HepG2 (cell line): Measurements from ENCODE around the gene NCAPD2. TPM values are rescaled to one million over a fixed set of nuclear protein-coding genes. Genes with fewer than 3 reads are reported as not detected.

ENCODE experiments used
- BORCS8-MEF2B ChIP-seq: sonication (generic); formaldehyde crosslinking; IDR thresholded peaks from 2 replicates; pipeline ENCODE4 v1.8.0; 2022; ENCODE audit warnings: mild to moderate bottlenecking, missing genetic modification reagents
- ESRRA ChIP-seq: sonication (generic); formaldehyde crosslinking; IDR thresholded peaks from 2 replicates; pipeline ENCODE4 v1.5.1; 2020; ENCODE audit warnings: mild to moderate bottlenecking, low read depth, missing genetic modification reagents
- ETV6 ChIP-seq: sonication (generic); formaldehyde crosslinking; conservative IDR thresholded peaks from 2 replicates; pipeline ENCODE4 v1.4.0; 2020; ENCODE audit warnings: missing genetic modification reagents
- FOXK2 ChIP-seq: fragments of 450-650 bp; IDR thresholded peaks from 2 replicates; pipeline ENCODE4 v1.6.1; 2016
- HNF4G ChIP-seq, 2 experiments: sonication (generic) in 1 of 2; formaldehyde crosslinking in 1 of 2; IDR thresholded peaks; 2 replicates each; pipeline versions ENCODE4 v1.4.0 to v1.6.1; 2011 to 2020; ENCODE audit warnings: borderline replicate concordance in 2 of 2, low read depth in 2 of 2, mild to moderate bottlenecking in 2 of 2, low read length in 1 of 2, missing genetic modification reagents in 1 of 2, moderate library complexity in 1 of 2
- IKZF1 ChIP-seq: fragments of 450-650 bp; IDR thresholded peaks from 2 replicates; pipeline ENCODE4 v1.7.1; 2016
- KAT2B ChIP-seq: fragments of 150-350 bp; IDR thresholded peaks from 2 replicates; pipeline ENCODE4 v1.6.1; 2014; ENCODE audit warnings: low read depth, low read length, borderline replicate concordance
- KDM3A ChIP-seq: IDR thresholded peaks from 2 replicates; pipeline ENCODE4 v1.6.1; 2018; ENCODE audit warnings: low read depth, missing compliant biosample characterization
- MTF1 ChIP-seq: sonication (generic); formaldehyde crosslinking; IDR thresholded peaks from 2 replicates; pipeline ENCODE4 v1.5.0; 2020; ENCODE audit warnings: missing genetic modification reagents
- PHF20 ChIP-seq: sonication (generic); formaldehyde crosslinking; IDR thresholded peaks from 2 replicates; pipeline ENCODE4 v1.5.0; 2020; ENCODE audit warnings: mild to moderate bottlenecking, missing genetic modification reagents
- RBFOX2 ChIP-seq: fragments of 200-400 bp; formaldehyde crosslinking; IDR thresholded peaks from 2 replicates; pipeline ENCODE4 v1.6.1; 2017; ENCODE audit warnings: low read depth, mild to moderate bottlenecking, low read length
- RFX5 ChIP-seq: IDR thresholded peaks from 2 replicates; pipeline ENCODE4 v1.6.1; 2011; ENCODE audit warnings: low read depth, low read length, improper control_type of control experiment
- SIX1 ChIP-seq: sonication (generic); formaldehyde crosslinking; IDR thresholded peaks from 2 replicates; pipeline ENCODE4 v1.4.0; 2020; ENCODE audit warnings: missing genetic modification reagents, borderline replicate concordance
- SNRNP70 ChIP-seq: fragments of 200-400 bp; formaldehyde crosslinking; IDR thresholded peaks from 2 replicates; pipeline ENCODE4 v1.6.1; 2017; ENCODE audit warnings: mild to moderate bottlenecking, low read depth, low read length, moderate library complexity
- TAF15 ChIP-seq: fragments of 200-400 bp; formaldehyde crosslinking; IDR thresholded peaks from one replicate; pipeline ENCODE4 v1.6.1; 2018; ENCODE audit warnings: mild to moderate bottlenecking, low read depth, low read length; ENCODE audit not compliant: poor library complexity, severe bottlenecking
- ZBTB20 ChIP-seq: sonication (generic); formaldehyde crosslinking; IDR thresholded peaks from 2 replicates; pipeline ENCODE4 v1.8.1; 2023; ENCODE audit warnings: missing genetic modification reagents, low read depth, mild to moderate bottlenecking, borderline replicate concordance
- ZFP41 ChIP-seq: sonication (generic); formaldehyde crosslinking; IDR thresholded peaks from 2 replicates; pipeline ENCODE4 v1.4.0; 2020; ENCODE audit warnings: mild to moderate bottlenecking, missing genetic modification reagents, borderline replicate concordance
- ZMAT5 ChIP-seq: sonication (generic); formaldehyde crosslinking; IDR thresholded peaks from 2 replicates; pipeline ENCODE4 v1.5.0; 2020; ENCODE audit warnings: mild to moderate bottlenecking, low read depth, missing genetic modification reagents, borderline replicate concordance
- ZNF333 ChIP-seq: sonication (generic); formaldehyde crosslinking; IDR thresholded peaks from 2 replicates; pipeline ENCODE4 v1.4.0; 2020; ENCODE audit warnings: mild to moderate bottlenecking, missing genetic modification reagents, borderline replicate concordance
- ZNF33B ChIP-seq: sonication (generic); formaldehyde crosslinking; IDR thresholded peaks from 2 replicates; pipeline ENCODE4 v1.5.1; 2020; ENCODE audit warnings: mild to moderate bottlenecking, missing genetic modification reagents
- ZNF343 ChIP-seq: sonication (generic); formaldehyde crosslinking; IDR thresholded peaks from 2 replicates; pipeline ENCODE4 v1.4.0; 2020; ENCODE audit warnings: mild to moderate bottlenecking, missing genetic modification reagents
- ZSCAN31 ChIP-seq: sonication (generic); formaldehyde crosslinking; IDR thresholded peaks from 2 replicates; pipeline ENCODE4 v1.5.0; 2020; ENCODE audit warnings: low read depth, mild to moderate bottlenecking, missing genetic modification reagents
- polyA plus RNA-seq, 8 experiments: library from polyadenylated mRNA; depleted of rRNA in 3 of 8; stranded (reverse) in 7 of 8; unstranded in 1 of 8; fragments of >200 nt; fragmentation: Illumina TruSeq in 4 of 8; extraction: Trizol in 4 of 8; gene quantifications; 2 replicates each; pipeline versions ENCODE4 v1.2.1 to v1.2.3, GENCODE V29; 2011 to 2016; ENCODE audit warnings: low read depth in 4 of 8, missing spikeins in 1 of 8, mixed read lengths in 1 of 8; ENCODE audit not compliant: insufficient read depth in 1 of 8
- total RNA-seq, 5 experiments: library from RNA; depleted of rRNA; stranded (reverse); fragments of >200 nt; fragmentation: Illumina TruSeq; extraction: Trizol; gene quantifications; 2 replicates each; pipeline ENCODE4 v1.2.3, GENCODE V29; 2016; ENCODE audit warnings: low read depth in 1 of 5
- TF ChIP-seq, protein P1 (sequence below): sonication (generic); formaldehyde crosslinking; conservative IDR thresholded peaks from 2 replicates; pipeline ENCODE4 v1.8.0; 2022; ENCODE audit warnings: mild to moderate bottlenecking, moderate library complexity, missing genetic modification reagents
- TF ChIP-seq, protein P2 (sequence below): sonication (generic); formaldehyde crosslinking; IDR thresholded peaks from 2 replicates; pipeline ENCODE4 v1.4.0; 2020; ENCODE audit warnings: mild to moderate bottlenecking, missing genetic modification reagents

Gene NCAPD2
- total and polyA plus RNA-seq, 2 of the 13 experiments (the other 11 are each of a cell fraction or from before 2014, with no cell fraction given), result 51.1 to 65.6 TPM

DNA sequence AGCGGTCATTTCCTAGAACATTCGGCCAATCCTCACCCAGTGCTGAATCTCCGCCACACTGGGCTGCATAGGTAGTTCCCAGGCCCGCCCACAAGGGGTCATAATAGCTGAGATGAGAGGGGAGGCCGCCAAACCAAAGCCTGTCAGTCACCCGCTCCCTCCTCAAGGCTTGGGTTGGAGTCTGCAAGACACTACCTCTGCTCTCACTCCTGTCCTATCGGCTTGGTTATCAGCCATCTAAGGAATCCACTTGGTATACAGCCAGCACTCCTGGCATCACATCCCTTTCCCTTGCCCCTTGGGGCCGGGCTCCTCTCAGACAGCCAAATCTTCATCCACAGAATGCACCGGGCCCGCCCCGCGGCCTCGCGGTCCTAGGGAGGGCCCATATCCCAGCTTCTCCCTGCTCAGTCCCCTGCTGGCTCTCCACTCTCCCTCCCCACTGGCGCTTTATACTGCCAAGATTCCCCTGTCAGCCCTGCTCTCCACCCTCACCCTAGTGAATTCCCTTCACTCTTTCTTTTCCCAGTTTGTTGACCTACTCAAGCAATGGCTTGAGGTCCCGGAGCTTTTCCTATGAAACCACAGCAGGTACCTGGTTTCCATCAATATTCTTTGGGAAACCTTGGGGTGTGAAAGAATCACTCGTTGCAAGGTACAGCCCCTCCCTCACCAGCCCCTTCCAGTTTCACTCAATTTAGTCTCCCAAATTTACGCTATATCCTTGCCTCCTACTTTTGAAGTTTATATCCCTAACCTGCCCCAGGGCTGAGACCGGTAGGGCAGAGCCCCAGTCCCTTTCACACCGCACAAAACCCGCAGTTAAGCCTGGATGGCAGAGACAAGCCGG lies 60.5 kb downstream of the NCAPD2 start (continued):
- TF ChIP-seq, protein P1, sequence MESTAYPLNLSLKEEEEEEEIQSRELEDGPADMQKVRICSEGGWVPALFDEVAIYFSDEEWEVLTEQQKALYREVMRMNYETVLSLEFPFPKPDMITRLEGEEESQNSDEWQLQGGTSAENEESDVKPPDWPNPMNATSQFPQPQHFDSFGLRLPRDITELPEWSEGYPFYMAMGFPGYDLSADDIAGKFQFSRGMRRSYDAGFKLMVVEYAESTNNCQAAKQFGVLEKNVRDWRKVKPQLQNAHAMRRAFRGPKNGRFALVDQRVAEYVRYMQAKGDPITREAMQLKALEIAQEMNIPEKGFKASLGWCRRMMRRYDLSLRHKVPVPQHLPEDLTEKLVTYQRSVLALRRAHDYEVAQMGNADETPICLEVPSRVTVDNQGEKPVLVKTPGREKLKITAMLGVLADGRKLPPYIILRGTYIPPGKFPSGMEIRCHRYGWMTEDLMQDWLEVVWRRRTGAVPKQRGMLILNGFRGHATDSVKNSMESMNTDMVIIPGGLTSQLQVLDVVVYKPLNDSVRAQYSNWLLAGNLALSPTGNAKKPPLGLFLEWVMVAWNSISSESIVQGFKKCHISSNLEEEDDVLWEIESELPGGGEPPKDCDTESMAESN, result no peak
- TF ChIP-seq FOXK2, result no peak
- TF ChIP-seq, protein P2, sequence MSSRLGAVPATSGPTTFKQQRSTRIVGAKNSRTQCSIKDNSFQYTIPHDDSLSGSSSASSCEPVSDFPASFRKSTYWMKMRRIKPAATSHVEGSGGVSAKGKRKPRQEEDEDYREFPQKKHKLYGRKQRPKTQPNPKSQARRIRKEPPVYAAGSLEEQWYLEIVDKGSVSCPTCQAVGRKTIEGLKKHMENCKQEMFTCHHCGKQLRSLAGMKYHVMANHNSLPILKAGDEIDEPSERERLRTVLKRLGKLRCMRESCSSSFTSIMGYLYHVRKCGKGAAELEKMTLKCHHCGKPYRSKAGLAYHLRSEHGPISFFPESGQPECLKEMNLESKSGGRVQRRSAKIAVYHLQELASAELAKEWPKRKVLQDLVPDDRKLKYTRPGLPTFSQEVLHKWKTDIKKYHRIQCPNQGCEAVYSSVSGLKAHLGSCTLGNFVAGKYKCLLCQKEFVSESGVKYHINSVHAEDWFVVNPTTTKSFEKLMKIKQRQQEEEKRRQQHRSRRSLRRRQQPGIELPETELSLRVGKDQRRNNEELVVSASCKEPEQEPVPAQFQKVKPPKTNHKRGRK (CRISPR knock-in tag), result no peak
- TF ChIP-seq SIX1, result no peak
- TF ChIP-seq SNRNP70, result no peak
- no peak for TF ChIP-seq MTF1 (CRISPR knock-in tag)
- TF ChIP-seq ZMAT5, result no peak
- no peak for TF ChIP-seq ETV6 (CRISPR knock-in tag)
- TF ChIP-seq KDM3A (CRISPR knock-in tag), result no peak
- no peak for TF ChIP-seq ZNF333
- no peak for TF ChIP-seq HNF4G (IDR thresholded peaks at IDR 0.05; ENCODE audit: borderline replicate concordance, low read depth, low read length)
- no peak for TF ChIP-seq HNF4G (CRISPR knock-in tag; IDR thresholded peaks at IDR 0.05; ENCODE audit: borderline replicate concordance, low read depth)
- TF ChIP-seq KAT2B, result no peak
- no peak for TF ChIP-seq ZNF343
- TF ChIP-seq TAF15, result no peak
- no peak for TF ChIP-seq ZFP41
- no peak for TF ChIP-seq RFX5
- no peak for TF ChIP-seq IKZF1
- TF ChIP-seq ZSCAN31 (CRISPR knock-in tag), result no peak
- no peak for TF ChIP-seq ZNF33B (CRISPR knock-in tag)
- TF ChIP-seq PHF20, result no peak
- TF ChIP-seq ESRRA (CRISPR knock-in tag), result no peak
- no peak for TF ChIP-seq RBFOX2
- TF ChIP-seq ZBTB20 (CRISPR knock-in tag), result no peak
- no peak for TF ChIP-seq BORCS8-MEF2B
